ENCODE data around the gene ZACN. TPM values are rescaled to one million over a fixed set of nuclear protein-coding genes. Genes with fewer than 3 reads are reported as not detected.
A peak's percentile ranks its signal among the peaks of the same experiment; 100 is the strongest.
"Not testable (repeated sequence)": the region's sequence is repeated elsewhere in the genome, so short reads cannot be mapped to it uniquely, and the experiment has no call there.

ZACN gene
- total RNA-seq, 1 donor from 2014 or later: 2.7 TPM

- H3K27me3 Mint-ChIP-seq (ENCODE audit: insufficient read depth): peaks cover 22% of the 10 kb centered on the region
- intact Hi-C loops (cut with micrococcal nuclease): loop anchor here (1.0 to 5.0 kb wide), 11 partner anchors 8 to 313 kb away; partner anchors contain the start of genes EXOC7, FOXJ1, SPHK1 and UBALD2
- H3K36me3 Mint-ChIP-seq (ENCODE audit: low read depth): peaks cover 21% of the 10 kb centered on the region
- H3K27ac Mint-ChIP-seq: peak overlapping the region; percentile 98
- no peaks in the 10 kb centered on the region for H3K9me3 Mint-ChIP-seq
- peaks cover 36% of the 10 kb centered on the region for H3K4me1 Mint-ChIP-seq (ENCODE audit: low read depth)
- H3K4me3 Mint-ChIP-seq: peak overlapping the region; percentile 97
- DNase-seq (ENCODE audit: low spot score): peak; percentile 16
Observed at GRCh38 chr17:76071531-76072147, 7.3 kb upstream of the ZACN start.

GRCh38 chr17:76072148-76072858 lies 6.7 kb upstream of the ZACN start, which contains the start of gene SRP68:
TSS of gene SRP68 (minus strand) at chr17:76072517. CDS start at chr17:76072491, 26 bp downstream.
- Mint-ChIP-seq H3K36me3 (ENCODE audit: low read depth) (peaks cover 15% of the 10 kb centered on the region), H3K27me3 (ENCODE audit: insufficient read depth) (peaks cover 27% of the 10 kb centered on the region), H3K4me3 (peak within 1 kb of the TSS; percentile 97), H3K4me1 (ENCODE audit: low read depth) (peaks cover 43% of the 10 kb centered on the region), H3K27ac (peak within 1 kb of the TSS; percentile 98), H3K9me3 (no peaks in the 10 kb centered on the region)
- DNase-seq (ENCODE audit: low spot score): peak; percentile 83
- intact Hi-C loops (cut with micrococcal nuclease): loop anchor here (2.0 to 5.0 kb wide), 2 partner anchors 60 to 312 kb away; partner anchors contain the start of gene SPHK1

- Mint-ChIP-seq H3K27me3 (ENCODE audit: insufficient read depth) (peaks cover 46% of the 10 kb centered on the region), H3K27ac (peak within 1 kb of the TSS; percentile 70), H3K36me3 (ENCODE audit: low read depth) (peaks cover 9% of the 10 kb centered on the region), H3K4me3 (peak within 1 kb of the TSS; percentile 67), H3K9me3 (no peaks in the 10 kb centered on the region), H3K4me1 (ENCODE audit: low read depth) (peaks cover 39% of the 10 kb centered on the region)
- intact Hi-C loops (cut with micrococcal nuclease): loop anchor here (5.0 kb wide), 1 partner anchor 62 kb away; no protein-coding TSS in a partner anchor
- no peak for DNase-seq (ENCODE audit: low spot score)
Observed at GRCh38 chr17:76074390-76075363, 4.3 kb upstream of the ZACN start, which contains the start of gene GALR2. TSS of gene GALR2 (plus strand) at chr17:76074781. CDS start at chr17:76074884, 103 bp downstream.

GRCh38 chr17:76075364-76076145 lies 3.4 kb upstream of the ZACN start:
- intact Hi-C loops (cut with micrococcal nuclease): no loop called here
- Mint-ChIP-seq H3K36me3 (ENCODE audit: low read depth) (peaks cover 3% of the 10 kb centered on the region), H3K4me1 (ENCODE audit: low read depth) (peaks cover 32% of the 10 kb centered on the region), H3K27ac (peak overlapping the region; percentile 70), H3K9me3 (no peaks in the 10 kb centered on the region), H3K4me3 (peak overlapping the region; percentile 67), H3K27me3 (ENCODE audit: insufficient read depth) (peaks cover 49% of the 10 kb centered on the region)
- no peak for DNase-seq (ENCODE audit: low spot score)

- Mint-ChIP-seq H3K36me3 (ENCODE audit: low read depth) (peaks cover 3% of the 10 kb centered on the region), H3K4me3 (peak overlapping the region; percentile 75), H3K27me3 (ENCODE audit: insufficient read depth) (peaks cover 49% of the 10 kb centered on the region), H3K4me1 (ENCODE audit: low read depth) (peaks cover 32% of the 10 kb centered on the region), H3K9me3 (no peaks in the 10 kb centered on the region), H3K27ac (peak overlapping the region; percentile 34)
- DNase-seq (ENCODE audit: low spot score): no peak
- intact Hi-C loops (cut with micrococcal nuclease): no loop called here
Observed at GRCh38 chr17:76076146-76076764, 2.7 kb upstream of the ZACN start.

- no peaks in the 10 kb centered on the region for H3K9me3 Mint-ChIP-seq
- peak overlapping the region; percentile 83 for H3K27ac Mint-ChIP-seq
- peak; percentile 47 for DNase-seq (ENCODE audit: low spot score)
- H3K36me3 Mint-ChIP-seq (ENCODE audit: low read depth): peaks cover 3% of the 10 kb centered on the region
- H3K27me3 Mint-ChIP-seq (ENCODE audit: insufficient read depth): peaks cover 49% of the 10 kb centered on the region
- intact Hi-C loops (cut with micrococcal nuclease): no loop called here
- peak overlapping the region; percentile 75 for H3K4me3 Mint-ChIP-seq
- H3K4me1 Mint-ChIP-seq (ENCODE audit: low read depth): peaks cover 27% of the 10 kb centered on the region
Observed at GRCh38 chr17:76076765-76077583, 2.0 kb upstream of the ZACN start.

- H3K9me3 Mint-ChIP-seq: no peaks in the 10 kb centered on the region
- no peak for DNase-seq (ENCODE audit: low spot score)
- no peak overlapping the region for H3K27ac Mint-ChIP-seq
- intact Hi-C loops (cut with micrococcal nuclease): no loop called here
- peaks cover 27% of the 10 kb centered on the region for H3K4me1 Mint-ChIP-seq (ENCODE audit: low read depth)
- no peak overlapping the region for H3K4me3 Mint-ChIP-seq
- H3K36me3 Mint-ChIP-seq (ENCODE audit: low read depth): peaks cover 3% of the 10 kb centered on the region
- peaks cover 49% of the 10 kb centered on the region for H3K27me3 Mint-ChIP-seq (ENCODE audit: insufficient read depth)
Observed at GRCh38 chr17:76077584-76078110, 1.3 kb upstream of the ZACN start.

GRCh38 chr17:76078370-76078769 lies 612 bp upstream of the ZACN start:
- intact Hi-C loops (cut with micrococcal nuclease); H3K4me3 Mint-ChIP-seq; H3K36me3 Mint-ChIP-seq (ENCODE audit: low read depth); H3K27ac Mint-ChIP-seq; DNase-seq (ENCODE audit: low spot score); H3K9me3 Mint-ChIP-seq: not testable (repeated sequence)
- Mint-ChIP-seq H3K4me1 (ENCODE audit: low read depth) (peaks cover 27% of the 10 kb centered on the region), H3K27me3 (ENCODE audit: insufficient read depth) (peaks cover 49% of the 10 kb centered on the region)

GRCh38 chr17:76079535-76079955 lies 563 bp downstream of the ZACN start:
- H3K36me3 Mint-ChIP-seq (ENCODE audit: low read depth): peaks cover 8% of the 10 kb centered on the region
- intact Hi-C loops (cut with micrococcal nuclease): no loop called here
- H3K27ac Mint-ChIP-seq: no peak overlapping the region
- H3K27me3 Mint-ChIP-seq (ENCODE audit: insufficient read depth): peaks cover 42% of the 10 kb centered on the region
- peaks cover 27% of the 10 kb centered on the region for H3K4me1 Mint-ChIP-seq (ENCODE audit: low read depth)
- no peak for DNase-seq (ENCODE audit: low spot score)
- H3K4me3 Mint-ChIP-seq: no peak overlapping the region
- H3K9me3 Mint-ChIP-seq: no peaks in the 10 kb centered on the region

GRCh38 chr17:76079956-76080767 lies 1.2 kb downstream of the ZACN start:
- Mint-ChIP-seq H3K27me3 (ENCODE audit: insufficient read depth) (peaks cover 38% of the 10 kb centered on the region), H3K9me3 (no peaks in the 10 kb centered on the region), H3K27ac (no peak overlapping the region), H3K4me3 (no peak overlapping the region), H3K36me3 (ENCODE audit: low read depth) (peaks cover 8% of the 10 kb centered on the region), H3K4me1 (ENCODE audit: low read depth) (peaks cover 22% of the 10 kb centered on the region)
- intact Hi-C loops (cut with micrococcal nuclease): no loop called here
- no peak for DNase-seq (ENCODE audit: low spot score)
